ENCODE measurements around the gene SPTBN5. TPM values are rescaled to one million over a fixed set of nuclear protein-coding genes. Genes with fewer than 3 reads are reported as not detected.

SPTBN5 gene
- total RNA-seq, 2 experiments from 2014 or later: 0.11 to 0.14 TPM

- Mint-ChIP-seq H3K4me1 (ENCODE audit: low read depth) (peaks cover 15% of the 10 kb centered on the region), H3K4me3 (no peak overlapping the region), H3K9me3 (no peaks in the 10 kb centered on the region), H3K27me3 (no peaks in the 10 kb centered on the region), H3K36me3 (ENCODE audit: low read depth) (peaks cover 7% of the 10 kb centered on the region), H3K27ac (no peak overlapping the region)
- ChIA-PET POLR2A (no interaction called here), CTCF (interaction anchor here (15.8 kb wide), 1 partner anchor 29 kb away, joined by 337 read pairs; the partner anchor contains the start of gene MAPKBP1)
- no peak for TF ChIP-seq CTCF (IDR thresholded peaks at IDR 0.05)
- intact Hi-C loops (cut with micrococcal nuclease): no loop called here
- ATAC-seq (peak; percentile 13), DNase-seq (no peak)
These were observed 89.5 kb downstream of the SPTBN5 start for GRCh38 chr15:41804361-41804760.

- peaks cover 30% of the 10 kb centered on the region for H3K4me1 Mint-ChIP-seq (ENCODE audit: low read depth)
- DNase-seq (no peak), ATAC-seq (no peak)
- H3K9me3 Mint-ChIP-seq: no peaks in the 10 kb centered on the region
- POLR2A ChIA-PET: interaction anchor here (0.9 to 2.2 kb wide), 2 partner anchors 23 to 28 kb away, joined by 3 to 7 read pairs; partner anchors contain the start of gene MAPKBP1
- H3K27ac Mint-ChIP-seq: no peak overlapping the region
- no peaks in the 10 kb centered on the region for H3K27me3 Mint-ChIP-seq
- CTCF ChIA-PET: interaction anchor here (0.7 to 15.8 kb wide), 3 partner anchors 10 to 294 kb away, joined by 3 to 337 read pairs (median 10); partner anchors contain the start of gene MAPKBP1
- intact Hi-C loops (cut with micrococcal nuclease): no loop called here
- H3K4me3 Mint-ChIP-seq: no peak overlapping the region
- peaks cover 7% of the 10 kb centered on the region for H3K36me3 Mint-ChIP-seq (ENCODE audit: low read depth)
- no peak for TF ChIP-seq CTCF (IDR thresholded peaks at IDR 0.05)
These were observed 91.9 kb downstream of the SPTBN5 start for GRCh38 chr15:41801850-41802455.

GRCh38 chr15:41801185-41801584, 92.7 kb downstream of the SPTBN5 start:
- Mint-ChIP-seq H3K27me3 (no peaks in the 10 kb centered on the region), H3K4me1 (ENCODE audit: low read depth) (peaks cover 32% of the 10 kb centered on the region), H3K27ac (no peak overlapping the region), H3K9me3 (no peaks in the 10 kb centered on the region), H3K4me3 (no peak overlapping the region), H3K36me3 (ENCODE audit: low read depth) (peaks cover 7% of the 10 kb centered on the region)
- no peak for ATAC-seq
- no peak for TF ChIP-seq CTCF (IDR thresholded peaks at IDR 0.05)
- CTCF ChIA-PET: interaction anchor here (2.1 to 15.8 kb wide), 2 partner anchors 11 to 25 kb away, joined by 10 to 337 read pairs; partner anchors contain the start of gene MAPKBP1
- POLR2A ChIA-PET: no interaction called here
- intact Hi-C loops (cut with micrococcal nuclease): no loop called here
- no peak for DNase-seq

GRCh38 chr15:41799488-41799805, 94.4 kb downstream of the SPTBN5 start:
- Mint-ChIP-seq H3K27me3 (no peaks in the 10 kb centered on the region), H3K4me3 (no peak overlapping the region), H3K27ac (peak overlapping the region; percentile 10), H3K36me3 (ENCODE audit: low read depth) (peaks cover 7% of the 10 kb centered on the region), H3K9me3 (no peaks in the 10 kb centered on the region), H3K4me1 (ENCODE audit: low read depth) (peaks cover 33% of the 10 kb centered on the region)
- ATAC-seq: no peak
- CTCF ChIA-PET: interaction anchor here (1.5 to 15.8 kb wide), 2 partner anchors 12 to 24 kb away, joined by 7 to 337 read pairs; partner anchors contain the start of gene MAPKBP1
- POLR2A ChIA-PET: no interaction called here
- DNase-seq: no peak
- intact Hi-C loops (cut with micrococcal nuclease): no loop called here
- TF ChIP-seq CTCF (IDR thresholded peaks at IDR 0.05): no peak
